ENCODE data around the gene BIVM.

BIVM gene

GRCh38 chr13:102788683-102789082 is 10.2 kb upstream of the BIVM start:
- DNase-seq, result no peak

GRCh38 chr13:102792396-102792795 is 6.5 kb upstream of the BIVM start:
- no peak for DNase-seq

- DNase-seq, result no peak
These were observed 5.1 kb upstream of the BIVM start for GRCh38 chr13:102793611-102794355.

GRCh38 chr13:102799426-102800144 is 666 bp downstream of the BIVM start:
- no peak for DNase-seq

- DNase-seq, result peak; percentile 75
These were observed 1.5 kb downstream of the BIVM start for GRCh38 chr13:102800145-102801041.

- DNase-seq, result no peak
These were observed 6.8 kb downstream of the BIVM start for GRCh38 chr13:102805680-102806079.

GRCh38 chr13:102807699-102808098 is 8.8 kb downstream of the BIVM start:
- no peak for DNase-seq

GRCh38 chr13:102812611-102813287 is 13.8 kb downstream of the BIVM start:
- peak; percentile 73 for DNase-seq

- DNase-seq, result no peak
These were observed 15.2 kb downstream of the BIVM start for GRCh38 chr13:102814025-102814607.

GRCh38 chr13:102814793-102815192 is 15.9 kb downstream of the BIVM start:
- no peak for DNase-seq

GRCh38 chr13:102815788-102816187 is 16.9 kb downstream of the BIVM start:
- DNase-seq, result no peak

GRCh38 chr13:102816708-102817107 is 17.8 kb downstream of the BIVM start:
- DNase-seq, result no peak

- DNase-seq, result no peak
These were observed 18.3 kb downstream of the BIVM start for GRCh38 chr13:102817241-102817640.

GRCh38 chr13:102817907-102818306 is 19.0 kb downstream of the BIVM start:
- no peak for DNase-seq

- DNase-seq, result peak; percentile 38
These were observed 26.5 kb downstream of the BIVM start for GRCh38 chr13:102825400-102825799.

- peak; percentile 92 for DNase-seq
These were observed 27.2 kb downstream of the BIVM start for GRCh38 chr13:102825921-102826706.

- no peak for DNase-seq
These were observed 31.7 kb downstream of the BIVM start for GRCh38 chr13:102830646-102831045.

GRCh38 chr13:102836471-102836870 is 37.6 kb downstream of the BIVM start:
- DNase-seq, result no peak

- DNase-seq, result no peak
These were observed 39.4 kb downstream of the BIVM start for GRCh38 chr13:102838273-102838672.

- no peak for DNase-seq
These were observed 40.1 kb downstream of the BIVM start for GRCh38 chr13:102838982-102839381.

GRCh38 chr13:102839462-102839861 is 40.5 kb downstream of the BIVM start:
- DNase-seq, result peak; percentile 52

GRCh38 chr13:102845289-102845629 is 46.3 kb downstream of the BIVM start:
- no peak for DNase-seq

All from NCI-H226 (cell line).